Thoracic aorta (tissue), 2 donors: Measurements from ENCODE around the gene COA7. TPM values are rescaled to one million over a fixed set of nuclear protein-coding genes. Genes with fewer than 3 reads are reported as not detected.

Experiments
- ATAC-seq: fragments of 150-250 bp; one replicate; pipeline ENCODE4 v1.8.0; 2017; ENCODE audit warnings: low read depth; ENCODE audit not compliant: insufficient number of reproducible peaks, low FRiP score
- DNase-seq: peaks from one replicate; pipeline ENCODE4 v3.0.0-alpha.2; 2020; ENCODE audit warnings: low spot score
- H3K27ac ChIP-seq, 2 donors: fragments of 200-600 bp; sonication (generic); 1 replicate in 1 of 2; 2 replicates in 1 of 2; pipeline ENCODE4 v1.5.1; 2016; ENCODE audit warnings: mild to moderate bottlenecking in 2 of 2, moderate library complexity in 2 of 2
- H3K27me3 ChIP-seq: fragments of 200-600 bp; sonication (generic); replicated peaks from 2 replicates; pipeline ENCODE4 v1.6.0; 2016; ENCODE audit warnings: mild to moderate bottlenecking; ENCODE audit not compliant: insufficient read depth
- H3K36me3 ChIP-seq: fragments of 200-600 bp; sonication (generic); one replicate; pipeline ENCODE4 v1.5.1; 2016
- H3K4me1 ChIP-seq, 2 donors: fragments of 200-600 bp; sonication (generic); 1 replicate in 1 of 2; 2 replicates in 1 of 2; pipeline versions ENCODE4 v1.5.1 to v1.6.0; 2016; ENCODE audit warnings: low read depth in 2 of 2, mild to moderate bottlenecking in 1 of 2; ENCODE audit not compliant: control insufficient read depth in 1 of 2
- H3K4me3 ChIP-seq: fragments of 200-600 bp; sonication (generic); 2 replicates; pipeline ENCODE4 v1.5.1; 2016; ENCODE audit warnings: mild to moderate bottlenecking
- H3K9me3 ChIP-seq: fragments of 200-600 bp; sonication (generic); 2 replicates; pipeline ENCODE4 v1.5.1; 2016
- CTCF ChIP-seq: fragments of 200-600 bp; sonication (generic); IDR thresholded peaks from one replicate; pipeline ENCODE4 v1.5.1; 2019; ENCODE audit warnings: antibody characterized with exemption
- total RNA-seq, 2 donors: library from RNA; depleted of rRNA; stranded (reverse); fragments of >200 nt; gene quantifications; one replicate each; pipeline versions ENCODE4 v1.1.0 to v1.2.3, GENCODE V29; 2016

The COA7 gene
- total RNA-seq, 2 donors from 2014 or later = 4.6 to 9.9 TPM

GRCh38 chr1:52658795-52659194, 39.4 kb downstream of the COA7 start:
- H3K4me1 ChIP-seq = no peaks in the 10 kb centered on the region
- no peak overlapping the region for H3K27ac ChIP-seq
- no peak for TF ChIP-seq CTCF
- H3K4me3 ChIP-seq = no peak overlapping the region
- H3K36me3 ChIP-seq = no peaks in the 10 kb centered on the region
- no peaks in the 10 kb centered on the region for H3K27me3 ChIP-seq
- no peaks in the 10 kb centered on the region for H3K9me3 ChIP-seq
- no peak for ATAC-seq
- DNase-seq = no peak

GRCh38 chr1:52657702-52658101, 40.4 kb downstream of the COA7 start:
- ATAC-seq (no peak), DNase-seq (no peak)
- Histone ChIP-seq H3K27me3 (no peaks in the 10 kb centered on the region), H3K36me3 (no peaks in the 10 kb centered on the region), H3K27ac (no peak overlapping the region), H3K4me3 (no peak overlapping the region), H3K9me3 (no peaks in the 10 kb centered on the region), H3K4me1 (no peaks in the 10 kb centered on the region)
- TF ChIP-seq CTCF = no peak

- Histone ChIP-seq H3K4me3 (no peak overlapping the region), H3K27me3 (no peaks in the 10 kb centered on the region), H3K36me3 (no peaks in the 10 kb centered on the region), H3K4me1 (no peaks in the 10 kb centered on the region), H3K27ac (no peak overlapping the region), H3K9me3 (no peaks in the 10 kb centered on the region)
- TF ChIP-seq CTCF = no peak
- DNase-seq = no peak
- no peak for ATAC-seq
These were observed 44.1 kb downstream of the COA7 start for GRCh38 chr1:52654063-52654462.

- Histone ChIP-seq H3K9me3 (no peaks in the 10 kb centered on the region), H3K4me3 (no peak overlapping the region), H3K36me3 (no peaks in the 10 kb centered on the region), H3K27me3 (no peaks in the 10 kb centered on the region), H3K27ac (no peak overlapping the region), H3K4me1 (no peaks in the 10 kb centered on the region)
- ATAC-seq (no peak), DNase-seq (no peak)
- TF ChIP-seq CTCF = no peak
These were observed 44.8 kb downstream of the COA7 start for GRCh38 chr1:52653207-52653849.

- Histone ChIP-seq H3K36me3 (no peaks in the 10 kb centered on the region), H3K4me3 (no peak overlapping the region), H3K27ac (no peak overlapping the region), H3K9me3 (no peaks in the 10 kb centered on the region), H3K27me3 (no peaks in the 10 kb centered on the region), H3K4me1 (no peaks in the 10 kb centered on the region)
- no peak for ATAC-seq
- TF ChIP-seq CTCF = no peak
- DNase-seq = no peak
These were observed 46.2 kb downstream of the COA7 start for GRCh38 chr1:52651904-52652303.
